Measurements from ENCODE around the gene NDUFS7.
"Not testable (repeated sequence)": the region's sequence is repeated elsewhere in the genome, so short reads cannot be mapped to it uniquely, and the experiment has no call there.

The NDUFS7 gene

DNA sequence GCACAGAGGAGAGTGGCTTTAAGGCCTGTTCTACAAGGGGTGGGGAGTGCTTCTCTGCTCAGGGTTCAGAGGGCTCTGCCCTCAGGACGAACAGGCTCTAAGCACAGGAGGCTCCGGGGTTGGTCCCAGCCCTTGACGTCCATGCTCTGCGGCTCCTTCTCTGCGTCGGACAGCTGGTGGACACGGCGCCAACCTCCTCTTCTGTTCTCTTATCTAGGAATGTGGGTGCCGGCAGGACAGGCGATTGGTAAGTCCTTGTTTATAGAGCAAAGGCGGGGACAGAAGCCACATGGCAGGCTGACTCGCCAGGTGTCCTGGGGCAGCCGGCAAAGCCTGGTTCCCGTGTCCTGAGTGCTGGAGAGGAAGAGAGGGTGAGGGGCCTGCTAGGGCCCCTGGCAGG, 46.0 kb downstream of the NDUFS7 start:
- in situ Hi-C loops (cut with MboI; ENCODE audit: low sequenced_read_pairs) = no loop called here

DNA sequence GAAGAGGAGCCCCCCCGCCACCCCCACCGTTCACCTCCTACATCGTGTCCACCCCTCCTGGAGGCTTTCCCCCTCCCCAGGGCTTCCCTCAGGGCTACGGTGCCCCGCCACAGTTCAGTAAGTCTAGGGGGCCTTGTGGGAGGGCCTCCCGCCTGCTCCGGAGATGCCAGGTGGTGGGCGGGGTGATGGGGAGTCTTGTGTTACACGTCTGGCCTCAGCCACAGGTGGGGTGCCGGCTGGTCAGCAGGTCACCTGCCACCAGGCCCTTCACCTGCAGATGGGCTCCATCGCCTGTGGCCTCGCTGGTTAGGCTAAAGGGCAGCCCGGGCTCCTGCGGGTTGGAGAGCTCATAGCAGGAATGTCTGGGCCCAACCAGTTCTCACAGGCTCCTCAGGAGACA, 46.5 kb downstream of the NDUFS7 start:
- in situ Hi-C loops (cut with MboI; ENCODE audit: low sequenced_read_pairs) = no loop called here

DNA sequence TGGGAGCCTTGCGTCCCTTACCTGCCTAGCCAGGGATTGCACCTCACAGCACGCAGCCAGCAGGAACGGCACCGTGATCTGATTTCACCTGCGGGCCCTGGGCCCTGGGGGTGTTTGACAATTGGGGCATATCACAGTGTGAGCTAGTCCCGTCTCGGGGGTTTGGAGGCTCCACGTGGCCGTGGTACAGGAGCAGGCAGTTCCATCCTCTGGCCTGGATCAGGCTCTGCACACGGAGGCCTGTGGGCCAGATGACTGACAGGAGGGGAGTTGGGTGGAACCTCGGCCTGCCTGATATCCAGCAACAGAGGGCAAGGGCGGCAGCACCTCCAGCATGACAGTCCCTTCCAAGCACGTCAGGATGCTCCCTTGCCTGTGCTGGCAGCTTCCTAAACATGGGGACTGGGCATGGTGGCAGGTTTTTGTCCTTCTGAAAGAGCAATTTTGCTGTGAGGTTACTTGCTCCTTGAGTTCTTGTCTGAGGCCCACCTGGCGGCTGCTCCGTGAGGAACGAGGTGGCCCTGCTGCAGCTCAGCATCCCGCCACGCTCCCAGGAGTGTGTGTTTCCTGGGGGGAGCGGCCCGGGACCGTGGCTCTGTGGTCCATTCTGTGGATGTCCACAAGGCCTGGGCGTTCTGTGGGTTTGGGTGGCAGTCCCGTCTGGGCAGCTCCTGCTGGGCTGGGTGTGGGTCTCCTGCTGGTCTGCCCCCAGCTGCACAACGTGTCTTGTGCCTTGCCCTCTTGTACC, 48.2 kb downstream of the NDUFS7 start:
- in situ Hi-C loops (cut with MboI; ENCODE audit: low sequenced_read_pairs) = no loop called here

DNA sequence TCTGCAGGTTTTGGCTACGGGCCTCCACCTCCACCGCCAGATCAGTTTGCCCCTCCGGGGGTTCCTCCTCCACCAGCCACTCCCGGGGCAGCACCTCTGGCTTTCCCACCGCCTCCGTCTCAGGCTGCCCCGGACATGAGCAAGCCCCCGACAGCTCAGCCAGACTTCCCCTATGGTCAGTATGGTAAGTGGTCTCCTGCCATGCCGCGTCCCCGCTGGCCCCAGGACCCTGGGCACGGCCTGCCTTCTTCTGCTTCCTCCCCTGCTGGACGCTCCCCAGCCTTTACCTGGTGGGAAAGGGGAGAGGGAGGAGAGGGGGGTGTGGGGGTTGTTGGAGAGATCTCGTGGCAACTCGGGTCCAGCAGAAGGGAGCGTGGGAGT, 48.8 kb downstream of the NDUFS7 start:
- in situ Hi-C loops (cut with MboI; ENCODE audit: low sequenced_read_pairs) = no loop called here

DNA sequence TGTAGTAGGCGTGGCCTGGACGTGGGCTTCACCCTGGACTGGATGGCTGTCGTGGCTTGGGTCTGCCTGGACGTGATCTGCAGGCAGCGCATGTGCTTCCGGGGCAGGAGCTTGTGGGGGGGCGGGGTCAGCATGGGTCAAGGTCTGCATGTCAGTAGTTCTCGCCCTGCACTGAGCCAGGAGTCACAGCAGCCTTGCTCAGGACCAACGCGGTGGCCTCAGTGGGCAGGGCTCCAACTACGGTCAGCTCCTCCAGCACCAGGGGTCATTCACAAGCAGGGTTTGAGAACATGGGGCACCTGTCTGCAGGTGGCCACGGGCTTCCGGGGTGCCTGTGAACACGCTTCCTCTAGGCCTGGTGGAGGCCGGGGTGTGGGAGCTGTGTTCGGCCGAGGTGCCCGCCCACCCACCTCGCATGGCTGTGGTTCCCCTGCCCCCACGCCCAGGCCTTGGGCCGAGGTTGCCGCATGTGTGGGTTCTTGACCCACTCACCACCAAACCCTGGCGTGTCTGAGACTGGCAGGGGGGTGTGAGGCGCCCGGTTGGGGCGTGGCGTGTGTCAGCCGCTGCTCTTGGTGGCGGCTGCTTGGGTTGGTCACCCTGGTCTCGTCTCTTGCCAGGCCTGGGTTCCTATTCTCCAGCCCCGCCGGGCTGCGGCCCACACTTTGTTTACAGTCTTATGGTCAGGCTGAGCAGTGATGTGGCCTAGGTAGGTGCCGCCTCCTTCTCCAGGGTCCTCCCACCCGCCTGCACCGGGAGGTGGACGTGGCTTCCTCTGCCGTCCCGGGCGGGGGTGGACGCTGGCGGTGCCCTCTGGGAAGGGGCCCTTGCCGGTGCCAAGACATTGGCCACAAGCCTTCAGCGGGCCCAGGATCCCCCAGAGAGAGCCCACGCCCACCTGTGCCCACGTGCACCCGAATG, 49.7 kb downstream of the NDUFS7 start:
- in situ Hi-C loops (cut with MboI; ENCODE audit: low sequenced_read_pairs) = no loop called here

DNA sequence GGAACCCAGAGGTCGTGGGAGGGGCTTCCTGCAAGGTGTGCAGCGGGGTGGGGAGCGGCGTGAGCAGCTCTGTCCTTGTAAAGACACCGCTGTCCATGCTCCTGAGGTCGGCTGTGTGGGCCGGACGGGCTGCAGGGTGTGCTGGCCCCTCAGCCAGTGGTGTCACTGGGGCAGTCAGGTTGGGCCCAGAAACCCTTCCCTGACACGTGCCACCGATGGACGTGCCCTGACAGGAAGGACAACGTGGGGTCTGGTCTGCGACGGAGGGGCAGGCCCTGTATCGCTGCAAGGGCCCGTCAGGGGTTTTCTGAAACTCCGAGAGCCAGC, 50.3 kb downstream of the NDUFS7 start:
- in situ Hi-C loops (cut with MboI; ENCODE audit: low sequenced_read_pairs) = no loop called here

DNA sequence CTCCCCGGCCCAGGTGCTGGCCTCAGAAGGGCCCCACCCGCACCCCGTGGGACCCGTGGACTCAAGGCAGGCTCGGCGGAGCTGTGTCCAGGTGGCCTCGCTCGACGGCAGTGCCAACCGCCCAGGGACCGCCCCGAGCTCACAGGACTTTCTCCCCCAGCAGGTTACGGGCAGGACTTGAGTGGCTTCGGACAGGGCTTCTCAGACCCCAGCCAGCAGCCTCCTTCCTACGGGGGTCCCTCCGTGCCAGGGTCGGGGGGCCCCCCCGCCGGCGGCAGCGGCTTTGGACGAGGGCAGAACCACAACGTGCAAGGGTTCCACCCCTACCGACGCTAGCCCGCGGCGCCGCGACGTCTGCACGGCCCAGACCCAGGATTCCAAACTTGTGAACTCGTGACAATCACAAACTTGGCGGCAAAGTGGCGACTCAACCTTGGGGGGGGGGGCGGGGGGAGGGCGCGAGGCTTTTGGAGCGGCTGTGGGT, 50.9 kb downstream of the NDUFS7 start:
- in situ Hi-C loops (cut with MboI; ENCODE audit: low sequenced_read_pairs) = no loop called here

DNA sequence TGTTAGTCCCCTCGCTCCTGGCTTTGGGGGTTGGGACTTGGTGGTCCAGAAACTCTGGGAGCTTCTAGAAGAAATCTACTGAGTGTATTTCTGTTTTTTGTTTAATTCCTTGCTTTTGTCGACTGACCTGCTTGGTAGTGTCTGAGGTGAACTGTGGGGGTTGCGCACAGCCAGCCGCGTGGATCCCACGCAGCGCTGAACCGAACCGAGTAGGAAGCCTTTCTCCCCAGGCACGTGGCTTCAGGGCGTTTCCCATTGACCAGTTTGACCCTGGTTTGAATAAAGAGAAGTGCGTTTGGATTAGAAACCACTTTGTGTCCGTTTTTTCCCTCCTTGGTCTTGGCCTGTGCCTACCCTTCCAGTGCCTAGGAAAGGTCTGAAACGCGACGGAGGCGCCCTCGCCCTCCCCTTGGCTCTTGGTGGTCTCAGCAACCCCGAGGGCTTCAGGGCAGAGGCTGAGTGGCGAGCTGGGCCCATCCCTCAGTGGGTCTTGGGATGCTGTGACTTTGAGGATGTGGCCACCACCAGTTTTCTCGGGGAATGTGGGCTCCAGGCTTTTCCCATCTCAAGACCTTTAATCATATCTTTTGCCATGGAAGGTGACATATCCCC, 51.8 kb downstream of the NDUFS7 start:
- in situ Hi-C loops (cut with MboI; ENCODE audit: low sequenced_read_pairs) = no loop called here

DNA sequence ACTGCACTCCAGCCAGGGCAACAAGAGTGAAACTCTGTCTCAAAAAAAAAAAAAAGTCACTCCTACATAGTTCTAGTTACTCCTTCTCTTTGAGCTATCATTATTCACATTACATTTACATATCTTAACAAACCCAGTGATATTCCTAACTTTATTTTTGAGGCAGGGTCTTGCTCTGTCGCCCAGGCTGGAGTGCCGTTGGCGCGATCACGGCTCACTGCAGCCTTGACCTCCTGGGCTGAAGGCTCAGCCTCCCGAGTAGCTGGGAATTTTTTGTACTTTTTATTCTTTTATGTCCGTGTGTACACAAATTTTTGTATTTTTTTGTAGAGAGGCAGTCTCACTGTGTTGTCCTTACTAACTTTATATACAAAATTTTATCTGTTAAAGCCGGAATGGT, 53.9 kb downstream of the NDUFS7 start:
- in situ Hi-C loops (cut with MboI; ENCODE audit: low sequenced_read_pairs) = no loop called here

DNA sequence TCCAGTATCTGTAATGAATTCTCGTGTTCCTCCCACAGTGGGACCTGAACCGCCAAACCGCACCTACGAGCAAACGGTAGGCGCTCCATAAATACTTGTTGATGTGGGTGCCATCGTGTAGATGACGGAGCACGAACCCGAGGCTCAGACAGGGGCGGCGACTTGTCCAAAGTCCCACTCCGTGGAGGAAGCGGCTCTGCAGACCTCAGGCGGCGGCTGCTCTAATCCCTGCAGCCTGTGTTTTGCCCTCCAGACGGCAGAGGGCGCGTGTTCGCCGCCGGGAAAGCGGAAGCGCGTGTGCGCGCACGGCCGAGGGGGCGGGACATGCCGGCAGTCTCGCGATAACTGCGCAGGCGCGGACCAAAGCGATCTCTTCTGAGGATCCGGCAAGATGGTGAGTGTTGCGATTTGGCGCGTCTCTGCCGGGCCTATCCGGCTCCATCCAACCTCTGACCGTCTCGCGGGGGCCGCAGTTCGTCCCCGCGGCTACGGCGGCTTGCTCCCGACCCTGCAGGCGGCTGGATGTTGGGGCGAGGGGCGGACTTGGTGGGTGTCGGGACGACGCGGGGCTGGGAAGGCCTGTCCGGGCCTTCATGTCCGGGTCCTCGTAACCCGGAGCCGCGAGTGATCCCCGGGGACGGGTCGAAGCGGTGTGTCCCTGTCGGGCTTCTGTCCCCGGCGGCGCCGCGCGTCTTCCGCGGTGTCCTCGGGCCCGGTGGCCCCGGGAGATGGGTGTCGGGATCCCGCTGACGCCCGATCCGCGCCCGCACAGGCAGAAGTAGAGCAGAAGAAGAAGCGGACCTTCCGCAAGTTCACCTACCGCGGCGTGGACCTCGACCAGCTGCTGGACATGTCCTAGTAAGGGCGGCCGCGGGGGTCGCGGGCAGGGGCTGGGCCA, 54.6 kb downstream of the NDUFS7 start, which contains the start of gene RPS15:
TSS of gene RPS15 (plus strand) at position 362 of the 898 bp plus-strand sequence. CDS start at position 392, 30 bp downstream.
- in situ Hi-C loops (cut with MboI; ENCODE audit: low sequenced_read_pairs) = no loop called here

DNA sequence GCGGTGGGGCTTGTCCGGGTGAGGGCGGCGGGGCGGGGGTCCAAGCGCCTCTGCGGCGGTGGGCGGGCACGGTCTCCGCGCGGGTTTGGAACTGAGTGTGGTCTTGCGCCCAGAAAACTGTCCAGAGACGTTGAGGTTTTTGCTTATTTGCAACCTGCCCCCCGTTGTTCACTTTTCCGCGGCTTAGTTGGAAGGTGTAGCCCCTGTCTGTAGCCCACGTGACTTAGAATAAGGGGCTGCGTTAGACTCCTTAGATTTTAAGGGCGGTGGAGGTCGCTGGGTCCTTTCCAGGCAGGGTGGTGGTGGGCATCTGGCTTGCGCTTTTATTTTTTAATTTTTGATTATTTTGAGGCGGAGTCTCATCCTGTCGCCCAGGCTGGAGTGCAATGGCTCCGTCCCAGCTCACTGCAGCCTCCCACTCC, 55.2 kb downstream of the NDUFS7 start:
- in situ Hi-C loops (cut with MboI; ENCODE audit: low sequenced_read_pairs) = no loop called here

DNA sequence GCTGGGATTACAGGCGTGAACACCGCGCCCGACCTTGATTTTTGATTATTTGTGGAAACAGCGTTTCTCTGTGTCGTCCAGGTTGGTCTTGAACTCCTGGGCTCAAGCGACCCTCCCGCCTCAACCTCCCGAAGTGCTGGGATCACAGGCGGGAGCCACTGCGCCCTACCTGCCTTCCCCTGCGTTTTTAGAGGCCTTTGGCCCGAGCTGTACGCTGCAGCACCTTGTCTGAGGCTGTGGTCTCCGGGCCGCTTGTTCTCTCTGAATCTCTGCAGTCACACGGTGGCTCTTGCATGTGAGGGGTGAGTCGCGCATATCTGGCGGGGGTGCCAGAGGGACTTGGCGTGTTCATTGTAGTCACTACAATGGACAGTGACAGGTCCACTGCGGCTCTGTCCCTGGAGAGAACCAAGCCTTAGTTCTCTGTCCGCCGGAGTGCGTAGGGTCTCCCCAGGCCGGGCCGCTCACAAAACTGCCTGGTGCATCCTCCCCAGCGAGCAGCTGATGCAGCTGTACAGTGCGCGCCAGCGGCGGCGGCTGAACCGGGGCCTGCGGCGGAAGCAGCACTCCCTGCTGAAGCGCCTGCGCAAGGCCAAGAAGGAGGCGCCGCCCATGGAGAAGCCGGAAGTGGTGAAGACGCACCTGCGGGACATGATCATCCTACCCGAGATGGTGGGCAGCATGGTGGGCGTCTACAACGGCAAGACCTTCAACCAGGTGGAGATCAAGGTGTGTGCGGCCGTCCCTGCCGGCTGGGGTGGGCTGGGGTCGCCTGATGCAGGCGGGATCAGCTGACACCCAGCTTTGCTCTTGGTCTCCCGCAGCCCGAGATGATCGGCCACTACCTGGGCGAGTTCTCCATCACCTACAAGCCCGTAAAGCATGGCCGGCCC, 56.1 kb downstream of the NDUFS7 start:
- in situ Hi-C loops (cut with MboI; ENCODE audit: low sequenced_read_pairs) = not testable (repeated sequence)

DNA sequence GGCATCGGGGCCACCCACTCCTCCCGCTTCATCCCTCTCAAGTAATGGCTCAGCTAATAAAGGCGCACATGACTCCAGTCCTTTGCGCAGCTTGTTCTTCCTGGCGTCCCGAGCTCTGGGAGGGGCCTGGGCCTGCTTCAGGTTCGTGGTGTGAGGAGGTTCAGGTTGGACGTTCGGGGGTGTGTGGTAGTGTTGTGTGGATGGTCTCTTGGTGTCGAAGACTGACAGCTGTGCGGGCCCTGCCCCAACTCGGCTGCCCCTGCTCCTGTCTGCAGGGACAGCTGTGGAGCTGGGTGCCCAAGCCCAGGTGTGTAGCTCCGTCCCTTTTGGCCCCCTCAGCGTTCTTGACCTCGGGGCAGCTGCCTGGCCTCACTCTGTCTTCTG, 56.7 kb downstream of the NDUFS7 start:
- in situ Hi-C loops (cut with MboI; ENCODE audit: low sequenced_read_pairs) = no loop called here

DNA sequence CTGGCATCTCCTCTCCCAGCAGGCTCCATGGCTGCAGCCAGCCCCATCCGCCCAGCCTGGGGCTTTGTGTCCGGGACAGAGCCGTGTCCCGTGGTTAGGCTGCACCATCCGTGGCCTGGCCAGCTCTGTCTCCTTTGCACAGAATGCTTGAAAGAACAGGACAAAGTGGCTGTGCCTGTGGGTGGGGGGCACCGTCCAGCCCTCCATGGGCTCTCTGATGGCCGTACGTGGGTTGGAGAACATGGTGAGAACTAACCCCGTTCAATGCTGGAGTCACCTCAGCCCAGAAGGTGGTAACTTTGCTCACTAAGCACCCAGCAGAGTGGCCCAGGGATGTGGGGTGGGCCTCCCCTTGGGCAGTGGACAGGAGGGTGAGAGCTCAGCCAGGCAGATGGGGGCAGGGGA, 57.3 kb downstream of the NDUFS7 start:
- in situ Hi-C loops (cut with MboI; ENCODE audit: low sequenced_read_pairs) = no loop called here

DNA sequence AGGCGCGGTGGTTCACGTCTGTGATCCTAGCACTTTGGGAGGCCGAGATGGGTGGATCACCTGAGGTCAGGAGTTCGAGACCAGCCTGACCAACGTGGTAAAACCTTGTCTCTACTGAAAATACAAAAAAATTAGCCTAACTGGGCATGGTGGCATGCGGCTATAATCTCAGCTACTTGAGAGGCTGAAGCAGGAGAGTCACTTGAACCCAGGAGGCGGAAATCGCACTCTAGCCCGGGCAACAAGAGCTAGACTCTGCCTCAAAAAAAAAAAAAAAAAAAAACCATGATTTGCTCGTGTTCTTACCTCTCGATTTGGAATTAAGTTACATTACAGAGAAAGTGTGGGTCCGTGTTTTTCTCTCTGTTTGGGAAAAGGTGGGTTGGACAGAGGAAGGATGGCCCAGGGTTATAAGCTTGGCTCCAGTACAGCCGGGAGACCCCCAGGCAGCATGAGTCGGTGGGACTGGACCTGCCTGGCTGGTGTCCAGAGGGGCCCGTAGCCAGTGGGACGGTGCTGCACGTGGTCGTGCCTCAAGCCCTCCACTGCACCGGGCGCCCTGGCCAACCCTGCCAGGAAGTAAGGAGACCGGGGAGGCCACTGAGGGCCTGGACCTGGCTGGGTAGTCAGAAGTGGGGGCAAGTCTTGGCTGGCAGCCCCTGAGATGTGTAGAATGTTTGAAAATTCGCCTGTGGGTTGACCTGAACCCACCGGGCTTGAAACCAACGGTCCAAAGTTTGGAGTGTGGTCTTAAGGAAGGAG, 58.2 kb downstream of the NDUFS7 start:
- in situ Hi-C loops (cut with MboI; ENCODE audit: low sequenced_read_pairs) = no loop called here

All from HL-60/S4 treated with retinoic acid at 250 ng/mL for 4 days and 3 days (cell line).